SK-N-SH (cell line): Measurements from ENCODE around the gene MMGT1. TPM values are rescaled to one million over a fixed set of nuclear protein-coding genes. Genes with fewer than 3 reads are reported as not detected.

ENCODE experiments used
- CTCF ChIA-PET: fragments of 300-600, 350-600 bp; formaldehyde crosslinking; extraction: SDS; loops from one replicate; lab custom pipeline; 2021; lab: Yijun Ruan, JAX
- POLR2A ChIA-PET: fragments of 350-600 bp; sonication (Branson Sonifier 250); formaldehyde crosslinking; extraction: SDS; loops from one replicate; lab custom pipeline; 2020; ENCODE audit warnings: antibody characterized with exemption, inconsistent platforms; lab: Yijun Ruan, JAX
- DNase-seq: peaks from one replicate; pipeline ENCODE4 v3.0.0; 2012
- H2AFZ ChIP-seq: fragments of 200-600 bp; sonication (generic); 2 replicates; pipeline ENCODE4 v1.8.1; 2016; ENCODE audit warnings: antibody characterized with exemption, mild to moderate bottlenecking, low read depth
- H3F3A ChIP-seq: fragments of 200-600 bp; sonication (generic); replicated peaks from 2 replicates; pipeline ENCODE3; 2016; ENCODE audit warnings: antibody characterized with exemption, mild to moderate bottlenecking; ENCODE audit not compliant: insufficient read depth
- H3K27ac ChIP-seq, 2 experiments: fragments of 200-500 bp in 1 of 2; fragments of 200-600 bp in 1 of 2; sonication (Bioruptor generic) in 1 of 2; sonication (generic), shearing (Covaris generic) in 1 of 2; 2 replicates each; pipeline versions ENCODE4 v1.5.1 to v1.6.1; 2014 to 2016; ENCODE audit warnings: low read depth in 2 of 2, inconsistent platforms in 1 of 2, low read length in 1 of 2, mild to moderate bottlenecking in 1 of 2, mixed read lengths in 1 of 2
- H3K27me3 ChIP-seq: fragments of 200-600 bp; sonication (generic), shearing (Covaris generic); 2 replicates; pipeline ENCODE4 v1.6.1; 2016; ENCODE audit warnings: mixed run types; ENCODE audit not compliant: insufficient read depth
- H3K36me3 ChIP-seq, 2 experiments: fragments of 200-500 bp in 1 of 2; fragments of 200-600 bp in 1 of 2; sonication (Bioruptor generic) in 1 of 2; sonication (generic) in 1 of 2; replicated peaks in 1 of 2; 2 replicates each; pipeline versions ENCODE3 to v1.5.1; 2014 to 2016; ENCODE audit warnings: low read length in 1 of 2, mild to moderate bottlenecking in 1 of 2; ENCODE audit not compliant: insufficient read depth in 2 of 2, control insufficient read depth in 1 of 2
- H3K4me1 ChIP-seq, 2 experiments: fragments of 200-500 bp in 1 of 2; fragments of 200-600 bp in 1 of 2; sonication (Bioruptor generic) in 1 of 2; sonication (generic), shearing (Covaris generic) in 1 of 2; 2 replicates each; pipeline versions ENCODE4 v1.5.1 to v1.6.1; 2014 to 2016; ENCODE audit warnings: low read depth in 1 of 2, low read length in 1 of 2, mixed run types in 1 of 2; ENCODE audit not compliant: insufficient read depth in 2 of 2, control insufficient read depth in 1 of 2
- H3K4me2 ChIP-seq: fragments of 200-600 bp; sonication (generic), shearing (Covaris generic); 2 replicates; pipeline ENCODE4 v1.6.1; 2017; ENCODE audit warnings: mixed run types
- H3K4me3 ChIP-seq, 2 experiments: fragments of 200-500 bp in 1 of 2; fragments of 200-600 bp in 1 of 2; sonication (Bioruptor generic) in 1 of 2; sonication (generic), shearing (Covaris generic) in 1 of 2; 2 replicates each; pipeline versions ENCODE4 v1.5.1 to v1.8.1; 2014 to 2016; ENCODE audit warnings: low read depth in 2 of 2, inconsistent platforms in 1 of 2, low read length in 1 of 2, mild to moderate bottlenecking in 1 of 2, mixed read lengths in 1 of 2, moderate library complexity in 1 of 2
- H3K79me2 ChIP-seq: fragments of 200-600 bp; sonication (generic); 2 replicates; pipeline ENCODE4 v1.8.1; 2017; ENCODE audit warnings: mild to moderate bottlenecking; ENCODE audit not compliant: insufficient read depth
- H3K9ac ChIP-seq: fragments of 200-600 bp; sonication (generic); 2 replicates; pipeline ENCODE4 v1.6.1; 2017; ENCODE audit warnings: mixed run types
- H3K9me2 ChIP-seq: fragments of 200-600 bp; sonication (generic); 2 replicates; pipeline ENCODE4 v1.6.1; 2017; ENCODE audit warnings: mixed run types
- H3K9me3 ChIP-seq: fragments of 200-600 bp; sonication (generic); 2 replicates; pipeline ENCODE4 v1.6.1; 2017; ENCODE audit warnings: mixed run types, mild to moderate bottlenecking, moderate library complexity
- H4K20me1 ChIP-seq: fragments of 200-600 bp; sonication (generic); 2 replicates; pipeline ENCODE4 v1.6.1; 2017; ENCODE audit warnings: mild to moderate bottlenecking, mixed run types; ENCODE audit not compliant: insufficient read depth
- FOSL2 ChIP-seq: IDR thresholded peaks from 2 replicates; pipeline ENCODE4 v1.4.0; 2012; ENCODE audit warnings: low read depth, mild to moderate bottlenecking, moderate library complexity, borderline replicate concordance
- FOXJ3 ChIP-seq: sonication (generic); formaldehyde crosslinking; IDR thresholded peaks from 2 replicates; pipeline ENCODE4 v1.5.1; 2020; ENCODE audit warnings: mild to moderate bottlenecking, missing genetic modification reagents
- GABPA ChIP-seq: IDR thresholded peaks from 2 replicates; pipeline ENCODE4 v1.4.0; 2012; ENCODE audit warnings: low read depth, mild to moderate bottlenecking
- GATA2 ChIP-seq: sonication (generic); formaldehyde crosslinking; IDR thresholded peaks from 2 replicates; pipeline ENCODE4 v1.5.0; 2020; ENCODE audit warnings: mild to moderate bottlenecking, missing genetic modification reagents
- IRF3 ChIP-seq: fragments of 150-350 bp; IDR thresholded peaks from 2 replicates; pipeline ENCODE4 v1.6.1; 2016; ENCODE audit warnings: mild to moderate bottlenecking, low read depth, low read length
- MAX ChIP-seq: IDR thresholded peaks from 2 replicates; pipeline ENCODE4 v1.4.0; 2012; ENCODE audit warnings: low read depth
- MEF2A ChIP-seq: IDR thresholded peaks from 2 replicates; pipeline ENCODE4 v1.4.0; 2012; ENCODE audit warnings: low read depth, borderline replicate concordance
- MXI1 ChIP-seq: IDR thresholded peaks from 2 replicates; pipeline ENCODE4 v1.6.1; 2012; ENCODE audit warnings: mild to moderate bottlenecking, low read depth, low read length, improper control_type of control experiment
- NRF1 ChIP-seq: IDR thresholded peaks from 2 replicates; pipeline ENCODE4 v1.6.1; 2012; ENCODE audit warnings: low read depth, mild to moderate bottlenecking, low read length
- RFX5 ChIP-seq: IDR thresholded peaks from 2 replicates; pipeline ENCODE4 v1.6.1; 2012; ENCODE audit warnings: mild to moderate bottlenecking, improper control_type of control experiment, low read length
- SMC3 ChIP-seq: IDR thresholded peaks from 2 replicates; pipeline ENCODE4 v1.6.1; 2012; ENCODE audit warnings: low read depth, low read length, improper control_type of control experiment
- USF2 ChIP-seq: fragments of 150-350 bp; IDR thresholded peaks from 2 replicates; pipeline ENCODE4 v1.6.1; 2017; ENCODE audit warnings: antibody characterized with exemption, low read length, low read depth, borderline replicate concordance
- WGBS: methylation state at CpG from one replicate; pipeline ENCODE4 v1.1.6; 2017; ENCODE audit warnings: low lambda C conversion rate; 5-methylcytosine and 5-hydroxymethylcytosine counted together
- polyA plus RNA-seq, 3 experiments: library from polyadenylated mRNA; depleted of rRNA; stranded (reverse); fragments of >200 nt; gene quantifications; 2 replicates each; pipeline ENCODE4 v1.2.3, GENCODE V29; 2012

MMGT1 gene
- polyA plus RNA-seq, 1 of the 3 experiments (the other 2 are of a cell fraction), result 7.3 TPM

- Histone ChIP-seq H3K4me2 (no peak overlapping the region), H3K27me3 (no peaks in the 10 kb centered on the region), H3K9me2 (no peaks in the 10 kb centered on the region), H2AFZ (no peak overlapping the region), H3K4me1 (no peaks in the 10 kb centered on the region), H3K9ac (no peak overlapping the region), H3K27ac (no peak overlapping the region), H3K36me3 (no peaks in the 10 kb centered on the region), H4K20me1 (no peaks in the 10 kb centered on the region), H3K79me2 (no peaks in the 10 kb centered on the region), H3K4me3 (no peak overlapping the region), H3K9me3 (no peaks in the 10 kb centered on the region), H3F3A (no peaks in the 10 kb centered on the region)
- ChIA-PET POLR2A (no interaction called here), CTCF (interaction anchor here (1.0 kb wide), 1 partner anchor 187 kb away, joined by 3 read pairs; no protein-coding TSS in a partner anchor)
- DNase-seq, result no peak
- TF ChIP-seq SMC3, result no peak
- no peak for TF ChIP-seq FOXJ3 (CRISPR knock-in tag)
- TF ChIP-seq MAX, result no peak
- no peak for TF ChIP-seq NRF1
- no peak for TF ChIP-seq GATA2 (CRISPR knock-in tag)
- TF ChIP-seq MXI1, result no peak
- TF ChIP-seq RFX5, result no peak
- no peak for TF ChIP-seq IRF3
- no peak for TF ChIP-seq MEF2A
- 57% methylated on average over 1 of the region's 1 CpG for WGBS
Observed at GRCh38 chrX:136021903-136022302, 48.1 kb upstream of the MMGT1 start.

GRCh38 chrX:136021160-136021559, 47.4 kb upstream of the MMGT1 start:
- no peak for DNase-seq
- Histone ChIP-seq H3K4me1 (no peaks in the 10 kb centered on the region), H3K79me2 (no peaks in the 10 kb centered on the region), H3F3A (no peaks in the 10 kb centered on the region), H3K9me3 (no peaks in the 10 kb centered on the region), H3K4me3 (no peak overlapping the region), H3K4me2 (no peak overlapping the region), H2AFZ (no peak overlapping the region), H3K9ac (no peak overlapping the region), H3K27me3 (no peaks in the 10 kb centered on the region), H3K36me3 (no peaks in the 10 kb centered on the region), H3K27ac (no peak overlapping the region), H4K20me1 (no peaks in the 10 kb centered on the region), H3K9me2 (no peaks in the 10 kb centered on the region)
- TF ChIP-seq IRF3 (no peak), GABPA (no peak), USF2 (no peak), FOSL2 (no peak)
- WGBS, result 47% methylated on average over 1 of the region's 1 CpG
- CTCF ChIA-PET, result interaction anchor here (1.2 kb wide), 1 partner anchor 8 kb away, joined by 3 read pairs; no protein-coding TSS in a partner anchor
- POLR2A ChIA-PET, result no interaction called here
